Adrenal gland (tissue), 12 donors: Measurements from ENCODE around the gene LRRC10B. TPM values are rescaled to one million over a fixed set of nuclear protein-coding genes. Genes with fewer than 3 reads are reported as not detected.
A peak's percentile ranks its signal among the peaks of the same experiment; 100 is the strongest.

Experiments used
- DNase-seq, 7 donors: peaks; one replicate each; pipeline ENCODE4 v3.0.0-alpha.2; 2019 to 2020
- H3K27ac ChIP-seq, 5 donors: fragments of 200-600 bp; sonication (generic) in 4 of 5; 1 replicate in 3 of 5; 2 replicates in 2 of 5; pipeline versions ENCODE4 v1.5.1 to v1.8.0; 2016 to 2020; ENCODE audit warnings: mild to moderate bottlenecking in 1 of 5
- H3K27me3 ChIP-seq: fragments of 200-600 bp; 2 replicates; pipeline ENCODE4 v1.8.0; 2021
- H3K36me3 ChIP-seq, 2 donors: fragments of 200-600 bp; replicated peaks in 1 of 2; 1 replicate in 1 of 2; 2 replicates in 1 of 2; pipeline versions ENCODE4 v1.5.1 to v1.8.0; 2018 to 2022
- H3K4me1 ChIP-seq, 2 donors: fragments of 200-600 bp; replicated peaks in 1 of 2; 1 replicate in 1 of 2; 2 replicates in 1 of 2; pipeline versions ENCODE4 v1.5.1 to v1.8.0; 2018 to 2021
- H3K4me3 ChIP-seq, 4 donors: fragments of 200-600 bp; sonication (generic) in 3 of 4; one replicate each; pipeline ENCODE4 v1.5.1; 2016 to 2018
- H3K9me3 ChIP-seq, 3 donors: fragments of 200-600 bp; sonication (generic) in 1 of 3; replicated peaks in 1 of 3; 1 replicate in 2 of 3; 2 replicates in 1 of 3; pipeline versions ENCODE4 v1.5.1 to v1.8.0; 2016 to 2021
- CTCF ChIP-seq, 6 experiments: fragments of 450-650 bp in 4 of 6; fragments of 200-600 bp in 2 of 6; sonication (generic) in 1 of 6; IDR thresholded peaks; 1 replicate in 5 of 6; 2 replicates in 1 of 6; pipeline versions ENCODE4 v1.5.1 to v1.8.0; 2016 to 2021; ENCODE audit warnings: antibody characterized with exemption in 6 of 6, mild to moderate bottlenecking in 2 of 6, moderate library complexity in 1 of 6
- POLR2A ChIP-seq, 2 donors: fragments of 450-650 bp; IDR thresholded peaks; one replicate each; pipeline ENCODE4 v1.6.1; 2017; ENCODE audit warnings: antibody characterized with exemption in 2 of 2, mild to moderate bottlenecking in 2 of 2, moderate library complexity in 1 of 2
- WGBS, 4 donors: extraction: QIAGEN DNeasy Blood & Tissue Kit in 2 of 4; methylation state at CpG; one replicate each; pipeline versions ENCODE4 v1.1.5 to v1.1.7; 2013 to 2017; 5-methylcytosine and 5-hydroxymethylcytosine counted together
- intact Hi-C, 2 donors: fragments of 100-400 bp; cut with DNase I; formaldehyde crosslinking; loops; one replicate each; pipeline versions ENCODE4 v1.14.1 to v1.15.0; 2022 to 2023
- polyA plus RNA-seq, 3 donors: library from polyadenylated mRNA; stranded (reverse); fragments of 200-250 nt in 2 of 3; fragments of 350-450 nt in 1 of 3; fragmentation: Illumina TruSeq in 1 of 3; extraction: RNeasy Lipid Tissue Mini Kit (QIAGEN cat#74804) in 1 of 3; gene quantifications; one replicate each; pipeline ENCODE4 v1.2.3, GENCODE V29; 2013 to 2014
- total RNA-seq, 9 donors: library from RNA; depleted of rRNA in 4 of 9; stranded (reverse); fragments of >200 nt in 4 of 9; fragments of 120-200 nt in 1 of 9; fragmentation: NEBNext Ultra II Directional in 1 of 9; extraction: Animal tissue kit (Norgen Biotek cat#: 25700) in 1 of 9; gene quantifications; one replicate each; pipeline versions ENCODE4 v1.1.0 to v1.2.4, GENCODE V29; 2013 to 2023
- donor health status: healthy with polysubstance abuse.
- donor health status: Bipolar disorder and iron deficiency.
- donor health status: DM: yes; HTN: yes; CAD: no.
- donor health status: DM: no; HTN: no; CAD: no.
- donor health status: DM: no; HTN: no; CAD: no.
- donor health status: DM: yes; HTN: yes; CAD: no.

LRRC10B gene
- total and polyA plus RNA-seq, 12 donors, result 0.06 to 2.6 (median 1.1) TPM; not detected in 3

- intact Hi-C loops, result no loop called here
- Histone ChIP-seq H3K36me3 (no peaks in the 10 kb centered on the region), H3K4me1 (no peaks in the 10 kb centered on the region), H3K9me3 (no peaks in the 10 kb centered on the region), H3K27me3 (peaks cover 6% of the 10 kb centered on the region), H3K4me3 (no peak overlapping the region), H3K27ac (no peak overlapping the region)
- no peak for TF ChIP-seq POLR2A (IDR thresholded peaks at IDR 0.05)
- DNase-seq, result no peak
- 53 to 64% (median 59%) methylated on average over 4 to 19 of the region's 19 CpGs for WGBS, 4 donors
Measured at GRCh38 chr11:61542024-61542461, 33.5 kb downstream of the LRRC10B start.

- H3K36me3 ChIP-seq, result no peaks in the 10 kb centered on the region
- H3K4me3 ChIP-seq, result no peak overlapping the region
- 89 to 93% (median 92%) methylated on average over 5 to 16 of the region's 16 CpGs for WGBS, 4 donors
- no peaks in the 10 kb centered on the region for H3K9me3 ChIP-seq
- DNase-seq, result no peak
- TF ChIP-seq POLR2A (IDR thresholded peaks at IDR 0.05), result no peak
- TF ChIP-seq CTCF (IDR thresholded peaks at IDR 0.05), result no peak
- intact Hi-C loops, result no loop called here
- H3K27me3 ChIP-seq, result peaks cover 6% of the 10 kb centered on the region
- no peaks in the 10 kb centered on the region for H3K4me1 ChIP-seq
- no peak overlapping the region for H3K27ac ChIP-seq
Measured at GRCh38 chr11:61542705-61543104, 34.2 kb downstream of the LRRC10B start.

- intact Hi-C loops, result no loop called here
Measured at GRCh38 chr11:61543606-61544306, 35.2 kb downstream of the LRRC10B start.

GRCh38 chr11:61544466-61544865 is 35.9 kb downstream of the LRRC10B start:
- Histone ChIP-seq H3K4me3 (no peak overlapping the region), H3K36me3 (no peaks in the 10 kb centered on the region), H3K9me3 (no peaks in the 10 kb centered on the region), H3K4me1 (no peaks in the 10 kb centered on the region), H3K27ac (no peak overlapping the region), H3K27me3 (peaks cover 6% of the 10 kb centered on the region)
- TF ChIP-seq POLR2A (IDR thresholded peaks at IDR 0.05) (no peak), CTCF (IDR thresholded peaks at IDR 0.05) (no peak)
- intact Hi-C loops, result no loop called here
- DNase-seq, result no peak
- WGBS, 4 donors, result 92 to 95% (median 93%) methylated on average over 3 to 6 of the region's 6 CpGs

More at GRCh38 chr11:61543606-61544306, 35.2 kb downstream of the LRRC10B start:
- no peak for TF ChIP-seq POLR2A (IDR thresholded peaks at IDR 0.05)
- TF ChIP-seq CTCF (IDR thresholded peaks at IDR 0.05), result no peak
- DNase-seq, result no peak
- Histone ChIP-seq H3K9me3 (no peaks in the 10 kb centered on the region), H3K36me3 (no peaks in the 10 kb centered on the region), H3K4me1 (no peaks in the 10 kb centered on the region), H3K27me3 (peaks cover 6% of the 10 kb centered on the region), H3K4me3 (no peak overlapping the region), H3K27ac (no peak overlapping the region)
- WGBS, 4 donors, result 89 to 100% (median 94%) methylated on average over 4 of the region's 4 CpGs

- Histone ChIP-seq H3K4me1 (no peaks in the 10 kb centered on the region), H3K27ac (no peak overlapping the region), H3K27me3 (peaks cover 6% of the 10 kb centered on the region), H3K4me3 (no peak overlapping the region), H3K9me3 (no peaks in the 10 kb centered on the region), H3K36me3 (no peaks in the 10 kb centered on the region)
- 94 to 98% (median 96%) methylated on average over 7 of the region's 7 CpGs for WGBS, 4 donors
- intact Hi-C loops, result no loop called here
- DNase-seq, result no peak
- TF ChIP-seq POLR2A (IDR thresholded peaks at IDR 0.05) (no peak), CTCF (IDR thresholded peaks at IDR 0.05) (peak in 2 of 6 experiments; percentile 20 to 21)
Measured at GRCh38 chr11:61545341-61545740, 36.8 kb downstream of the LRRC10B start.
